IgD-negative memory B cell (primary cell): ENCODE data around the gene ATL2. TPM values are rescaled to one million over a fixed set of nuclear protein-coding genes. Genes with fewer than 3 reads are reported as not detected.

Source experiments
- H3K27ac Mint-ChIP-seq, 3 donors: one replicate each; pipeline ENCODE4 v1.8.0; 2020 to 2022; ENCODE audit warnings: mild to moderate bottlenecking in 3 of 3, mixed read lengths in 3 of 3, moderate library complexity in 1 of 3
- H3K27me3 Mint-ChIP-seq: one replicate; pipeline ENCODE4 v1.8.0; 2021; ENCODE audit warnings: mixed read lengths
- H3K36me3 Mint-ChIP-seq: one replicate; pipeline ENCODE4 v1.8.0; 2020; ENCODE audit warnings: mild to moderate bottlenecking, mixed read lengths
- H3K4me1 Mint-ChIP-seq, 3 donors: one replicate each; pipeline ENCODE4 v1.8.0; 2020 to 2022; ENCODE audit warnings: mixed read lengths in 3 of 3, mild to moderate bottlenecking in 1 of 3
- H3K4me3 Mint-ChIP-seq, 4 donors: one replicate each; pipeline ENCODE4 v1.8.0; 2020 to 2022; ENCODE audit warnings: mild to moderate bottlenecking in 4 of 4, mixed read lengths in 4 of 4, moderate library complexity in 3 of 4
- H3K9me3 Mint-ChIP-seq, 3 donors: one replicate each; pipeline ENCODE4 v1.8.0; 2020 to 2021; ENCODE audit warnings: mixed read lengths in 3 of 3, mild to moderate bottlenecking in 1 of 3
- polyA plus RNA-seq: library from polyadenylated mRNA; unstranded; fragments of 300-500 nt; fragmentation: Illumina TruSeq; gene quantifications from one replicate; pipeline ENCODE4 v1.2.3, GENCODE V29; 2021

Gene ATL2
- polyA plus RNA-seq, 1 donor from 2014 or later = 24.6 TPM

GRCh38 chr2:38244301-38244700 lies 132.8 kb downstream of the ATL2 start:
- Mint-ChIP-seq H3K27ac (no peak overlapping the region), H3K9me3 (peaks cover 0 to 2% (median 0%) of the 10 kb centered on the region in 3 donors), H3K4me3 (no peak overlapping the region), H3K4me1 (no peaks in the 10 kb centered on the region), H3K36me3 (no peaks in the 10 kb centered on the region), H3K27me3 (no peaks in the 10 kb centered on the region)

Other genes with a start within 250 kb of the ATL2 start
- gene HNRNPLL, start 225.7 kb upstream of the ATL2 start, polyA plus RNA-seq = 3.1 TPM